Measurements from ENCODE around the gene MVB12B. TPM values are rescaled to one million over a fixed set of nuclear protein-coding genes. Genes with fewer than 3 reads are reported as not detected.

MVB12B gene
- total and polyA plus RNA-seq, 2 of the 8 experiments (the other 6 are each of a cell fraction or from before 2014, with no cell fraction given), result 2.6 to 5.0 TPM

GRCh38 chr9:126386776-126387175, 60.1 kb downstream of the MVB12B start:
- Histone ChIP-seq H2BK20ac (ENCODE audit: low read length) (no peak overlapping the region), H3K79me1 (ENCODE audit: low read depth, low read length) (no peaks in the 10 kb centered on the region), H4K8ac (ENCODE audit: extremely low read depth, insufficient read depth, low read length) (no peak overlapping the region), H2AFZ (ENCODE audit: low read length) (no peak overlapping the region), H3K27me3 (replicated peaks in 1 of 4; ENCODE audit: control insufficient read depth in 3 of 4, extremely low read depth in 1 of 4, insufficient read depth in 3 of 4, low read length in 3 of 4) (no peaks in the 10 kb centered on the region), H3K4me3 (ENCODE audit: extremely low read depth in 1 of 4, insufficient read depth in 2 of 4, low read depth in 3 of 4, low read length in 4 of 4) (no peak overlapping the region), H3K18ac (ENCODE audit: extremely low read depth, low read length) (no peak overlapping the region), H3K9ac (replicated peaks in 1 of 4; ENCODE audit: extremely low read depth in 1 of 4, low read depth in 3 of 4, low read length in 3 of 4) (no peak overlapping the region), H3K4ac (replicated peaks; ENCODE audit: insufficient read length, low read depth, low read length) (no peak overlapping the region), H3K36me3 (ENCODE audit: control insufficient read depth in 2 of 4, insufficient read depth in 4 of 4, low read length in 3 of 4) (no peaks in the 10 kb centered on the region), H2AK5ac (ENCODE audit: low read depth, low read length) (no peak overlapping the region), H3K4me2 (ENCODE audit: insufficient read depth in 1 of 2, low read depth in 2 of 2, low read length in 2 of 2) (no peak overlapping the region), H2BK15ac (ENCODE audit: low read length) (no peak overlapping the region), H2BK120ac (replicated peaks; ENCODE audit: low read depth, low read length) (no peak overlapping the region), H3K14ac (ENCODE audit: insufficient read length) (no peak overlapping the region), H3K56ac (replicated peaks; ENCODE audit: insufficient read length, low read depth, low read length) (no peak overlapping the region), H2BK12ac (ENCODE audit: low read depth, low read length) (no peak overlapping the region), H3K23ac (ENCODE audit: insufficient read length) (no peak overlapping the region), H4K20me1 (replicated peaks in 1 of 2; ENCODE audit: control insufficient read depth in 1 of 2, insufficient read depth in 2 of 2, low read length in 2 of 2) (no peaks in the 10 kb centered on the region), H3K79me2 (ENCODE audit: control insufficient read depth in 1 of 2, insufficient read depth in 2 of 2, low read length in 2 of 2) (no peaks in the 10 kb centered on the region), H4K5ac (ENCODE audit: insufficient read length, low read depth, low read length) (no peak overlapping the region), H4K91ac (replicated peaks; ENCODE audit: insufficient read length, low read length) (no peak overlapping the region), H2BK5ac (ENCODE audit: low read depth, low read length) (no peak overlapping the region), H3K9me3 (ENCODE audit: insufficient read depth in 2 of 2, low read depth in 1 of 2, low read length in 1 of 2) (no peaks in the 10 kb centered on the region), H3K23me2 (ENCODE audit: low read depth, low read length) (no peaks in the 10 kb centered on the region), H3K4me1 (replicated peaks in 1 of 4; ENCODE audit: control insufficient read depth in 3 of 4, insufficient read depth in 4 of 4, low read length in 3 of 4) (no peaks in the 10 kb centered on the region; a peak in 1 of 7 replicates), H3K27ac (ENCODE audit: low read depth, low read length) (no peak overlapping the region; the same call in 1 of the 2 replicates)
- POLR2A ChIA-PET (ENCODE audit: partially characterized antibody), result no interaction called here
- FAIRE-seq (no peak), DNase-seq (ENCODE audit: low read depth in 1 of 2, low spot score in 2 of 2) (no peak)
- CTCF ChIA-PET (ENCODE audit: partially characterized antibody), result interaction anchor here (0.5 to 6.8 kb wide), 10 partner anchors 11 to 936 kb away, joined by 3 to 54 read pairs (median 4); no protein-coding TSS in a partner anchor
- WGBS, 2 experiments (ENCODE audit: extremely low coverage in 1 of 2, insufficient coverage in 1 of 2, insufficient read length in 1 of 2, insufficient replicate concordance in 2 of 2, low coverage in 1 of 2, low lambda C conversion rate in 2 of 2, missing lambda C conversion rate in 1 of 2), result 91% methylated on average over 6 of the region's 6 CpGs; no CpG with 5 or more reads in 1 of the 2 experiments
- no peak for TF ChIP-seq HDAC6 (IDR thresholded peaks at IDR 0.05; ENCODE audit: low read depth, low read length)
- TF ChIP-seq TEAD4 (IDR thresholded peaks at IDR 0.05; ENCODE audit: low read depth, low read length), result no peak
- no peak for TF ChIP-seq GTF2F1 (IDR thresholded peaks at IDR 0.05; ENCODE audit: borderline replicate concordance, low read depth, low read length)
- TF ChIP-seq TAF1 (IDR thresholded peaks at IDR 0.05; ENCODE audit: low read depth, low read length), result no peak
- TF ChIP-seq BACH1 (IDR thresholded peaks at IDR 0.05; ENCODE audit: low read length), result no peak
- TF ChIP-seq KDM5A (IDR thresholded peaks at IDR 0.05; ENCODE audit: low read length), result no peak
- no peak for TF ChIP-seq CHD1 (IDR thresholded peaks at IDR 0.05; ENCODE audit: low read depth, low read length)
- TF ChIP-seq HDAC2 (IDR thresholded peaks at IDR 0.05; ENCODE audit: borderline replicate concordance in 1 of 2, low read depth in 2 of 2, low read length in 2 of 2), result no peak
- no peak for TF ChIP-seq SUZ12 (IDR thresholded peaks at IDR 0.05; ENCODE audit: low read length)
- no peak for TF ChIP-seq SRF (IDR thresholded peaks at IDR 0.05; ENCODE audit: low read depth, low read length)
- no peak for TF ChIP-seq CBX5 (IDR thresholded peaks at IDR 0.05; ENCODE audit: low read depth, low read length)
